Measurements from ENCODE around the gene ARHGEF16.
A peak's percentile ranks its signal among the peaks of the same experiment; 100 is the strongest.

ARHGEF16 gene

GRCh38 chr1:3438661-3439180 lies 15.7 kb upstream of the ARHGEF16 start:
- DNase-seq (ENCODE audit: low read depth): no peak

GRCh38 chr1:3439346-3440299 lies 14.8 kb upstream of the ARHGEF16 start:
- no peak for DNase-seq (ENCODE audit: low read depth)

- no peak for DNase-seq (ENCODE audit: low read depth)
Observed at GRCh38 chr1:3440300-3440681, 14.2 kb upstream of the ARHGEF16 start.

- no peak for DNase-seq (ENCODE audit: low read depth)
Observed at GRCh38 chr1:3440711-3441409, 13.6 kb upstream of the ARHGEF16 start.

- no peak for DNase-seq (ENCODE audit: low read depth)
Observed at GRCh38 chr1:3441410-3441847, 13.0 kb upstream of the ARHGEF16 start.

GRCh38 chr1:3441880-3442279 lies 12.6 kb upstream of the ARHGEF16 start:
- DNase-seq (ENCODE audit: low read depth): no peak

- no peak for DNase-seq (ENCODE audit: low read depth)
Observed at GRCh38 chr1:3442331-3442730, 12.1 kb upstream of the ARHGEF16 start.

- DNase-seq (ENCODE audit: low read depth): no peak
Observed at GRCh38 chr1:3442901-3443300, 11.6 kb upstream of the ARHGEF16 start.

GRCh38 chr1:3443807-3444206 lies 10.7 kb upstream of the ARHGEF16 start:
- no peak for DNase-seq (ENCODE audit: low read depth)

GRCh38 chr1:3444298-3444697 lies 10.2 kb upstream of the ARHGEF16 start:
- no peak for DNase-seq (ENCODE audit: low read depth)

GRCh38 chr1:3444736-3445135 lies 9.7 kb upstream of the ARHGEF16 start:
- DNase-seq (ENCODE audit: low read depth): no peak

- no peak for DNase-seq (ENCODE audit: low read depth)
Observed at GRCh38 chr1:3450202-3450863, 4.1 kb upstream of the ARHGEF16 start.

GRCh38 chr1:3450983-3451382 lies 3.5 kb upstream of the ARHGEF16 start:
- no peak for DNase-seq (ENCODE audit: low read depth)

- DNase-seq (ENCODE audit: low read depth): no peak
Observed at GRCh38 chr1:3451994-3452865, 2.2 kb upstream of the ARHGEF16 start.

GRCh38 chr1:3452866-3453175 lies 1.6 kb upstream of the ARHGEF16 start:
- DNase-seq (ENCODE audit: low read depth): no peak

GRCh38 chr1:3453203-3453761 lies 1.2 kb upstream of the ARHGEF16 start:
- DNase-seq (ENCODE audit: low read depth): peak; percentile 45

- DNase-seq (ENCODE audit: low read depth): no peak
Observed at GRCh38 chr1:3454811-3455618, 550 bp downstream of the ARHGEF16 start.

- no peak for DNase-seq (ENCODE audit: low read depth)
Observed at GRCh38 chr1:3455670-3456448, 1.4 kb downstream of the ARHGEF16 start.

GRCh38 chr1:3456449-3456963 lies 2.0 kb downstream of the ARHGEF16 start:
- no peak for DNase-seq (ENCODE audit: low read depth)
